IMR-90 (cell line): ENCODE results near the gene DUSP3. TPM values are rescaled to one million over a fixed set of nuclear protein-coding genes. Genes with fewer than 3 reads are reported as not detected.

Source experiments
- ATAC-seq: fragments of 200-7000 bp; cut with Tn5 transposase; 2 replicates; pipeline ENCODE4 v1.9.1; 2020; ENCODE audit warnings: low read depth, mild to moderate bottlenecking, moderate library complexity
- BruUV-seq: library from RNA; stranded (reverse); fragments of 400-500 nt; replicated peaks from 2 replicates; lab custom pipeline; 2021; lab: Mats Ljungman, UMichigan
- CTCF ChIA-PET: fragments of 300-600 bp; formaldehyde crosslinking; extraction: SDS; loops from one replicate; lab custom pipeline; 2021; ENCODE audit warnings: antibody characterized with exemption; lab: Yijun Ruan, JAX
- POLR2A ChIA-PET: fragments of 300-600 bp; sonication (Branson Sonifier 250); formaldehyde crosslinking; loops from one replicate; lab custom pipeline; 2022; ENCODE audit warnings: antibody characterized with exemption; ENCODE audit not compliant: unreplicated experiment; lab: Charles Lee
- DNase-seq: peaks from one replicate; pipeline ENCODE4 v3.0.0; 2013
- H2AFZ ChIP-seq: replicated peaks from 2 replicates; pipeline ENCODE3; 2013; ENCODE audit warnings: low read length, mild to moderate bottlenecking; ENCODE audit not compliant: poor library complexity
- H2AK5ac ChIP-seq: 2 replicates; pipeline ENCODE4 v1.6.1; 2013; ENCODE audit warnings: low read depth, low read length, inconsistent platforms
- H2AK9ac ChIP-seq: replicated peaks from 2 replicates; pipeline ENCODE3; 2013; ENCODE audit warnings: mild to moderate bottlenecking, low read depth, low read length, moderate library complexity; ENCODE audit not compliant: poor library complexity
- H2BK120ac ChIP-seq: 2 replicates; pipeline ENCODE4 v1.6.1; 2013; ENCODE audit warnings: low read depth, low read length, inconsistent platforms
- H2BK15ac ChIP-seq: 3 replicates; pipeline ENCODE4 v1.6.1; 2013; ENCODE audit warnings: low read depth, low read length, inconsistent platforms
- H2BK20ac ChIP-seq: 2 replicates; pipeline ENCODE4 v1.6.1; 2013; ENCODE audit warnings: low read depth, mild to moderate bottlenecking, inconsistent platforms, low read length, moderate library complexity
- H2BK5ac ChIP-seq: 2 replicates; pipeline ENCODE4 v1.6.1; 2013; ENCODE audit warnings: mild to moderate bottlenecking, low read depth, low read length, inconsistent platforms; ENCODE audit not compliant: poor library complexity, severe bottlenecking
- H3K14ac ChIP-seq: replicated peaks from 2 replicates; pipeline ENCODE4 v1.6.1; 2013; ENCODE audit warnings: low read depth, low read length, inconsistent platforms
- H3K18ac ChIP-seq: 2 replicates; pipeline ENCODE4 v1.6.1; 2013; ENCODE audit warnings: low read depth, low read length, control low read depth
- H3K23ac ChIP-seq: 2 replicates; pipeline ENCODE4 v1.6.1; 2013; ENCODE audit warnings: low read depth, low read length, inconsistent platforms
- H3K27ac ChIP-seq: 2 replicates; pipeline ENCODE4 v1.5.1; 2013; ENCODE audit warnings: mild to moderate bottlenecking, control low read depth, low read length; ENCODE audit not compliant: insufficient read depth
- H3K27me3 ChIP-seq: 2 replicates; pipeline ENCODE4 v1.6.1; 2013; ENCODE audit warnings: low read length; ENCODE audit not compliant: control insufficient read depth, insufficient read depth
- H3K36me3 ChIP-seq: 2 replicates; pipeline ENCODE4 v1.6.1; 2013; ENCODE audit warnings: low read length, mixed read lengths; ENCODE audit not compliant: control insufficient read depth, insufficient read depth
- H3K4ac ChIP-seq: 2 replicates; pipeline ENCODE4 v1.6.1; 2013; ENCODE audit warnings: low read depth, low read length, inconsistent platforms
- H3K4me1 ChIP-seq: 2 replicates; pipeline ENCODE4 v1.6.1; 2013; ENCODE audit warnings: low read length, mixed read lengths; ENCODE audit not compliant: control insufficient read depth, insufficient read depth
- H3K4me2 ChIP-seq: 2 replicates; pipeline ENCODE4 v1.6.1; 2013; ENCODE audit warnings: low read depth, mild to moderate bottlenecking, control low read depth, low read length, moderate library complexity
- H3K4me3 ChIP-seq: 2 replicates; pipeline ENCODE4 v1.5.1; 2013; ENCODE audit warnings: low read depth, mild to moderate bottlenecking, control low read depth, low read length, moderate library complexity; ENCODE audit not compliant: insufficient read depth
- H3K56ac ChIP-seq: 2 replicates; pipeline ENCODE4 v1.6.1; 2013; ENCODE audit warnings: low read length, inconsistent platforms; ENCODE audit not compliant: insufficient read depth; ENCODE audit errors: extremely low read depth
- H3K79me1 ChIP-seq, 2 experiments: 2 replicates each; pipeline ENCODE4 v1.6.1; 2013; ENCODE audit warnings: low read length in 2 of 2, inconsistent platforms in 1 of 2, low read depth in 1 of 2
- H3K9ac ChIP-seq: 2 replicates; pipeline ENCODE4 v1.6.1; 2013; ENCODE audit warnings: low read depth, low read length, control low read depth
- H3K9me1 ChIP-seq: 2 replicates; pipeline ENCODE4 v1.6.1; 2013; ENCODE audit warnings: low read length, inconsistent platforms; ENCODE audit not compliant: insufficient read depth
- H3K9me3 ChIP-seq: 2 replicates; pipeline ENCODE4 v1.6.1; 2013; ENCODE audit warnings: low read length; ENCODE audit not compliant: control insufficient read depth, insufficient read depth
- H4K20me1 ChIP-seq: 2 replicates; pipeline ENCODE4 v1.6.1; 2013; ENCODE audit warnings: low read length, inconsistent platforms; ENCODE audit not compliant: insufficient read depth
- H4K5ac ChIP-seq: 2 replicates; pipeline ENCODE4 v1.6.1; 2013; ENCODE audit warnings: mild to moderate bottlenecking, low read depth, low read length, control low read depth
- H4K8ac ChIP-seq, 2 experiments: 2 replicates each; pipeline ENCODE4 v1.6.1; 2013; ENCODE audit warnings: low read depth in 2 of 2, low read length in 2 of 2, control low read depth in 1 of 2, inconsistent platforms in 1 of 2
- H4K91ac ChIP-seq: 2 replicates; pipeline ENCODE4 v1.6.1; 2013; ENCODE audit warnings: low read depth, low read length, inconsistent platforms; ENCODE audit not compliant: insufficient read depth
- BHLHE40 ChIP-seq: fragments of 150-350 bp; IDR thresholded peaks from 2 replicates; pipeline ENCODE4 v1.6.1; 2016; ENCODE audit warnings: mild to moderate bottlenecking, low read depth, low read length
- CHD1 ChIP-seq: IDR thresholded peaks from 2 replicates; pipeline ENCODE4 v1.6.1; 2012; ENCODE audit warnings: low read depth, low read length, improper control_type of control experiment
- ELK1 ChIP-seq: fragments of 150-350 bp; IDR thresholded peaks from 2 replicates; pipeline ENCODE4 v1.6.1; 2016; ENCODE audit warnings: low read depth, mild to moderate bottlenecking, low read length, moderate library complexity, borderline replicate concordance
- FOS ChIP-seq: fragments of 150-350 bp; IDR thresholded peaks from 2 replicates; pipeline ENCODE4 v1.6.1; 2016; ENCODE audit warnings: low read depth, low read length
- MAFK ChIP-seq: IDR thresholded peaks from 2 replicates; pipeline ENCODE4 v1.6.1; 2012; ENCODE audit warnings: low read depth, low read length, improper control_type of control experiment
- MAZ ChIP-seq: IDR thresholded peaks from 2 replicates; pipeline ENCODE4 v1.6.1; 2012; ENCODE audit warnings: low read depth, mild to moderate bottlenecking, low read length, improper control_type of control experiment, moderate library complexity, borderline replicate concordance
- MXI1 ChIP-seq: IDR thresholded peaks from 2 replicates; pipeline ENCODE4 v1.6.1; 2012; ENCODE audit warnings: low read depth, mild to moderate bottlenecking, low read length, moderate library complexity, borderline replicate concordance
- POLR2A ChIP-seq: IDR thresholded peaks from 2 replicates; pipeline ENCODE4 v1.6.1; 2012; ENCODE audit warnings: mild to moderate bottlenecking, low read depth, low read length
- RAD21 ChIP-seq: IDR thresholded peaks from 2 replicates; pipeline ENCODE4 v1.6.1; 2012; ENCODE audit warnings: low read length, improper control_type of control experiment
- RCOR1 ChIP-seq: IDR thresholded peaks from 2 replicates; pipeline ENCODE4 v1.6.1; 2012; ENCODE audit warnings: mild to moderate bottlenecking, low read length, improper control_type of control experiment; ENCODE audit not compliant: insufficient replicate concordance
- RFX5 ChIP-seq: IDR thresholded peaks from 2 replicates; pipeline ENCODE4 v1.8.0; 2012; ENCODE audit warnings: low read depth, mild to moderate bottlenecking, low read length, moderate library complexity
- USF2 ChIP-seq: fragments of 150-350 bp; IDR thresholded peaks from 2 replicates; pipeline ENCODE4 v1.6.1; 2017; ENCODE audit warnings: mild to moderate bottlenecking, antibody characterized with exemption, low read length, low read depth
- WGBS, 2 experiments: methylation state at CpG; one replicate each; pipeline versions ENCODE4 v1.1.5 to v1.1.7; 2013; ENCODE audit warnings: missing lambda C conversion rate in 2 of 2; ENCODE audit not compliant: insufficient read length in 1 of 2; ENCODE audit errors: extremely low coverage in 2 of 2; 5-methylcytosine and 5-hydroxymethylcytosine counted together
- dilution Hi-C: fragments of 300-500 bp; cut with HindIII; formaldehyde crosslinking; loops from one replicate; pipeline ENCODE4 v1.14.3; 2018; ENCODE audit warnings: low sequenced_read_pairs; ENCODE audit not compliant: unreplicated experiment
- in situ Hi-C: fragments of 300-500 bp; cut with MboI; formaldehyde crosslinking; loops from 3 replicates; pipeline ENCODE4 v1.14.3; 2019; ENCODE audit warnings: low sequenced_read_pairs, inconsistent platforms, mixed read lengths
- intact Hi-C: fragments of 100-400 bp; cut with micrococcal nuclease; formaldehyde crosslinking; loops from 2 replicates; pipeline ENCODE4 v1.10.0; 2022
- polyA plus RNA-seq, 3 experiments: library from polyadenylated mRNA; depleted of rRNA; stranded (reverse); fragments of >200 nt; gene quantifications; 2 replicates each; pipeline ENCODE4 v1.2.3, GENCODE V29; 2012; ENCODE audit warnings: low replicate concordance in 1 of 3
- total RNA-seq: library from RNA; depleted of rRNA; stranded (reverse); fragments of >200 nt; gene quantifications from 2 replicates; pipeline ENCODE4 v1.2.3, GENCODE V29; 2012

DUSP3 gene
- total and polyA plus RNA-seq, 2 of the 4 experiments (the other 2 are of a cell fraction), result 33.3 to 40.9 TPM

GRCh38 chr17:43768943-43769342, 9.8 kb downstream of the DUSP3 start:
- dilution Hi-C loops, result no loop called here
- Histone ChIP-seq H4K8ac (no peak overlapping the region), H2BK120ac (no peak overlapping the region), H3K27ac (no peak overlapping the region), H3K4ac (no peak overlapping the region), H2BK20ac (no peak overlapping the region), H3K79me1 (peaks cover 3 to 20% of the 10 kb centered on the region in 2 experiments; a peak in 2 of 4 replicates), H4K5ac (no peak overlapping the region), H4K20me1 (no peaks in the 10 kb centered on the region; the same call in 1 of the 2 replicates), H3K9me1 (no peaks in the 10 kb centered on the region), H3K9ac (no peak overlapping the region), H3K9me3 (no peaks in the 10 kb centered on the region), H2AK5ac (no peak overlapping the region), H4K91ac (no peak overlapping the region), H3K4me3 (no peak overlapping the region), H3K56ac (no peak overlapping the region), H3K23ac (no peak overlapping the region), H2AK9ac (no peak overlapping the region), H3K18ac (no peak overlapping the region), H2BK15ac (no peak overlapping the region), H2BK5ac (no peak overlapping the region), H2AFZ (no peak overlapping the region), H3K36me3 (peaks cover 40% of the 10 kb centered on the region), H3K4me2 (no peak overlapping the region), H3K4me1 (peaks cover 2% of the 10 kb centered on the region; the same call in 1 of the 2 replicates), H3K14ac (no peak overlapping the region), H3K27me3 (no peaks in the 10 kb centered on the region)
- no peak for ATAC-seq
- DNase-seq, result no peak
- no TSS peak for BruUV-seq
- 100% methylated on average over 1 of the region's 7 CpGs; no CpG with 5 or more reads in 1 of the 2 experiments for whole genome bisulfite sequencing, 2 experiments
- ChIA-PET POLR2A (no interaction called here), CTCF (no interaction called here)
- in situ Hi-C loops, result no loop called here
- TF ChIP-seq RCOR1 (no peak), USF2 (no peak), MAFK (no peak), MAZ (no peak), MXI1 (no peak), ELK1 (no peak), RAD21 (no peak), BHLHE40 (no peak), CHD1 (no peak), POLR2A (no peak), FOS (no peak), RFX5 (no peak)
- intact Hi-C loops, result no loop called here
